ENCODE measurements around the gene STEAP1B.

DNA sequence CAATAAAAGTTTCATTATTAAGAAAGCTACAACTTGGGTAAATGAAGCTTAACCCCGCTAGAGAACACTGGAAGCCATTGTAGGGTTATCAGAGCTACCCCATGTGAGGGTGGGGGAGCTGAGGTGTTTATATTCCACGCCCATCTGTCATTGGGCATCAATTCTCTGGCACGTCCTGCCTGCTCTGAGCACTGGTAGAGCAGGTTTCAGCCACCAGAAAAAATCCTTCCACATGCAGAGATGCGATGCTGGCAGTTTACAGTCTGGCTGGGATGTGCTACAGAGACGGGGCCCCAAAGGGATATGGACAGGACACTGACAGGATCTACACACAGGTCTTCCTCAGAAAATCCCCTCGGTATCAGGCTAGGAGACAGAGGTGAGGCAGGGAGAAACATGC is 127.1 kb downstream of the STEAP1B start:
- TF ChIP-seq EZH2 (IDR thresholded peaks at IDR 0.05; ENCODE audit: insufficient read depth, poor library complexity, severe bottlenecking): no peak
- TF ChIP-seq EZH2phosphoT487 (IDR thresholded peaks at IDR 0.05; ENCODE audit: insufficient read depth, low read depth): no peak

Measured in GM23248 (cell line).